IMR-90 (cell line): ENCODE data around the gene TP53I11. TPM values are rescaled to one million over a fixed set of nuclear protein-coding genes. Genes with fewer than 3 reads are reported as not detected.

Experiments used
- ATAC-seq: fragments of 200-7000 bp; cut with Tn5 transposase; 2 replicates; pipeline ENCODE4 v1.9.1; 2020; ENCODE audit warnings: low read depth, mild to moderate bottlenecking, moderate library complexity
- BruUV-seq: library from RNA; stranded (reverse); fragments of 400-500 nt; replicated peaks from 2 replicates; lab custom pipeline; 2021; lab: Mats Ljungman, UMichigan
- CTCF ChIA-PET: fragments of 300-600 bp; formaldehyde crosslinking; extraction: SDS; loops from one replicate; lab custom pipeline; 2021; ENCODE audit warnings: antibody characterized with exemption; lab: Yijun Ruan, JAX
- POLR2A ChIA-PET: fragments of 300-600 bp; sonication (Branson Sonifier 250); formaldehyde crosslinking; loops from one replicate; lab custom pipeline; 2022; ENCODE audit warnings: antibody characterized with exemption; ENCODE audit not compliant: unreplicated experiment; lab: Charles Lee
- DNase-seq: peaks from one replicate; pipeline ENCODE4 v3.0.0; 2013
- H2AFZ ChIP-seq: replicated peaks from 2 replicates; pipeline ENCODE3; 2013; ENCODE audit warnings: low read length, mild to moderate bottlenecking; ENCODE audit not compliant: poor library complexity
- H2AK5ac ChIP-seq: 2 replicates; pipeline ENCODE4 v1.6.1; 2013; ENCODE audit warnings: low read depth, low read length, inconsistent platforms
- H2AK9ac ChIP-seq: replicated peaks from 2 replicates; pipeline ENCODE3; 2013; ENCODE audit warnings: mild to moderate bottlenecking, low read depth, low read length, moderate library complexity; ENCODE audit not compliant: poor library complexity
- H2BK120ac ChIP-seq: 2 replicates; pipeline ENCODE4 v1.6.1; 2013; ENCODE audit warnings: low read depth, low read length, inconsistent platforms
- H2BK15ac ChIP-seq: 3 replicates; pipeline ENCODE4 v1.6.1; 2013; ENCODE audit warnings: low read depth, low read length, inconsistent platforms
- H2BK20ac ChIP-seq: 2 replicates; pipeline ENCODE4 v1.6.1; 2013; ENCODE audit warnings: low read depth, mild to moderate bottlenecking, inconsistent platforms, low read length, moderate library complexity
- H2BK5ac ChIP-seq: 2 replicates; pipeline ENCODE4 v1.6.1; 2013; ENCODE audit warnings: mild to moderate bottlenecking, low read depth, low read length, inconsistent platforms; ENCODE audit not compliant: poor library complexity, severe bottlenecking
- H3K14ac ChIP-seq: replicated peaks from 2 replicates; pipeline ENCODE4 v1.6.1; 2013; ENCODE audit warnings: low read depth, low read length, inconsistent platforms
- H3K18ac ChIP-seq: 2 replicates; pipeline ENCODE4 v1.6.1; 2013; ENCODE audit warnings: low read depth, low read length, control low read depth
- H3K23ac ChIP-seq: 2 replicates; pipeline ENCODE4 v1.6.1; 2013; ENCODE audit warnings: low read depth, low read length, inconsistent platforms
- H3K27ac ChIP-seq: 2 replicates; pipeline ENCODE4 v1.5.1; 2013; ENCODE audit warnings: mild to moderate bottlenecking, control low read depth, low read length; ENCODE audit not compliant: insufficient read depth
- H3K27me3 ChIP-seq: 2 replicates; pipeline ENCODE4 v1.6.1; 2013; ENCODE audit warnings: low read length; ENCODE audit not compliant: control insufficient read depth, insufficient read depth
- H3K36me3 ChIP-seq: 2 replicates; pipeline ENCODE4 v1.6.1; 2013; ENCODE audit warnings: low read length, mixed read lengths; ENCODE audit not compliant: control insufficient read depth, insufficient read depth
- H3K4ac ChIP-seq: 2 replicates; pipeline ENCODE4 v1.6.1; 2013; ENCODE audit warnings: low read depth, low read length, inconsistent platforms
- H3K4me1 ChIP-seq: 2 replicates; pipeline ENCODE4 v1.6.1; 2013; ENCODE audit warnings: low read length, mixed read lengths; ENCODE audit not compliant: control insufficient read depth, insufficient read depth
- H3K4me2 ChIP-seq: 2 replicates; pipeline ENCODE4 v1.6.1; 2013; ENCODE audit warnings: low read depth, mild to moderate bottlenecking, control low read depth, low read length, moderate library complexity
- H3K4me3 ChIP-seq: 2 replicates; pipeline ENCODE4 v1.5.1; 2013; ENCODE audit warnings: low read depth, mild to moderate bottlenecking, control low read depth, low read length, moderate library complexity; ENCODE audit not compliant: insufficient read depth
- H3K56ac ChIP-seq: 2 replicates; pipeline ENCODE4 v1.6.1; 2013; ENCODE audit warnings: low read length, inconsistent platforms; ENCODE audit not compliant: insufficient read depth; ENCODE audit errors: extremely low read depth
- H3K79me1 ChIP-seq, 2 experiments: 2 replicates each; pipeline ENCODE4 v1.6.1; 2013; ENCODE audit warnings: low read length in 2 of 2, inconsistent platforms in 1 of 2, low read depth in 1 of 2
- H3K9ac ChIP-seq: 2 replicates; pipeline ENCODE4 v1.6.1; 2013; ENCODE audit warnings: low read depth, low read length, control low read depth
- H3K9me1 ChIP-seq: 2 replicates; pipeline ENCODE4 v1.6.1; 2013; ENCODE audit warnings: low read length, inconsistent platforms; ENCODE audit not compliant: insufficient read depth
- H3K9me3 ChIP-seq: 2 replicates; pipeline ENCODE4 v1.6.1; 2013; ENCODE audit warnings: low read length; ENCODE audit not compliant: control insufficient read depth, insufficient read depth
- H4K20me1 ChIP-seq: 2 replicates; pipeline ENCODE4 v1.6.1; 2013; ENCODE audit warnings: low read length, inconsistent platforms; ENCODE audit not compliant: insufficient read depth
- H4K5ac ChIP-seq: 2 replicates; pipeline ENCODE4 v1.6.1; 2013; ENCODE audit warnings: mild to moderate bottlenecking, low read depth, low read length, control low read depth
- H4K8ac ChIP-seq, 2 experiments: 2 replicates each; pipeline ENCODE4 v1.6.1; 2013; ENCODE audit warnings: low read depth in 2 of 2, low read length in 2 of 2, control low read depth in 1 of 2, inconsistent platforms in 1 of 2
- H4K91ac ChIP-seq: 2 replicates; pipeline ENCODE4 v1.6.1; 2013; ENCODE audit warnings: low read depth, low read length, inconsistent platforms; ENCODE audit not compliant: insufficient read depth
- BHLHE40 ChIP-seq: fragments of 150-350 bp; IDR thresholded peaks from 2 replicates; pipeline ENCODE4 v1.6.1; 2016; ENCODE audit warnings: mild to moderate bottlenecking, low read depth, low read length
- CEBPB ChIP-seq: IDR thresholded peaks from 2 replicates; pipeline ENCODE4 v1.6.1; 2012; ENCODE audit warnings: low read depth, low read length, improper control_type of control experiment
- CHD1 ChIP-seq: IDR thresholded peaks from 2 replicates; pipeline ENCODE4 v1.6.1; 2012; ENCODE audit warnings: low read depth, low read length, improper control_type of control experiment
- FOS ChIP-seq: fragments of 150-350 bp; IDR thresholded peaks from 2 replicates; pipeline ENCODE4 v1.6.1; 2016; ENCODE audit warnings: low read depth, low read length
- MXI1 ChIP-seq: IDR thresholded peaks from 2 replicates; pipeline ENCODE4 v1.6.1; 2012; ENCODE audit warnings: low read depth, mild to moderate bottlenecking, low read length, moderate library complexity, borderline replicate concordance
- RAD21 ChIP-seq: IDR thresholded peaks from 2 replicates; pipeline ENCODE4 v1.6.1; 2012; ENCODE audit warnings: low read length, improper control_type of control experiment
- RFX5 ChIP-seq: IDR thresholded peaks from 2 replicates; pipeline ENCODE4 v1.8.0; 2012; ENCODE audit warnings: low read depth, mild to moderate bottlenecking, low read length, moderate library complexity
- SMC3 ChIP-seq: fragments of 150-350 bp; IDR thresholded peaks from 2 replicates; pipeline ENCODE4 v1.6.1; 2016; ENCODE audit warnings: low read depth, mild to moderate bottlenecking, antibody characterized with exemption, low read length, moderate library complexity
- WGBS, 2 experiments: methylation state at CpG; one replicate each; pipeline versions ENCODE4 v1.1.5 to v1.1.7; 2013; ENCODE audit warnings: missing lambda C conversion rate in 2 of 2; ENCODE audit not compliant: insufficient read length in 1 of 2; ENCODE audit errors: extremely low coverage in 2 of 2; 5-methylcytosine and 5-hydroxymethylcytosine counted together
- dilution Hi-C: fragments of 300-500 bp; cut with HindIII; formaldehyde crosslinking; loops from one replicate; pipeline ENCODE4 v1.14.3; 2018; ENCODE audit warnings: low sequenced_read_pairs; ENCODE audit not compliant: unreplicated experiment
- in situ Hi-C: fragments of 300-500 bp; cut with MboI; formaldehyde crosslinking; loops from 3 replicates; pipeline ENCODE4 v1.14.3; 2019; ENCODE audit warnings: low sequenced_read_pairs, inconsistent platforms, mixed read lengths
- intact Hi-C: fragments of 100-400 bp; cut with micrococcal nuclease; formaldehyde crosslinking; loops from 2 replicates; pipeline ENCODE4 v1.10.0; 2022
- polyA plus RNA-seq, 3 experiments: library from polyadenylated mRNA; depleted of rRNA; stranded (reverse); fragments of >200 nt; gene quantifications; 2 replicates each; pipeline ENCODE4 v1.2.3, GENCODE V29; 2012; ENCODE audit warnings: low replicate concordance in 1 of 3
- total RNA-seq: library from RNA; depleted of rRNA; stranded (reverse); fragments of >200 nt; gene quantifications from 2 replicates; pipeline ENCODE4 v1.2.3, GENCODE V29; 2012
- TF ChIP-seq, protein P1 (sequence below): fragments of 150-350 bp; IDR thresholded peaks from 2 replicates; pipeline ENCODE4 v1.6.1; 2016; ENCODE audit warnings: low read depth, mild to moderate bottlenecking, low read length, moderate library complexity, borderline replicate concordance

TP53I11 gene
- total and polyA plus RNA-seq, 2 of the 4 experiments (the other 2 are of a cell fraction): 3.9 to 22.0 TPM

DNA sequence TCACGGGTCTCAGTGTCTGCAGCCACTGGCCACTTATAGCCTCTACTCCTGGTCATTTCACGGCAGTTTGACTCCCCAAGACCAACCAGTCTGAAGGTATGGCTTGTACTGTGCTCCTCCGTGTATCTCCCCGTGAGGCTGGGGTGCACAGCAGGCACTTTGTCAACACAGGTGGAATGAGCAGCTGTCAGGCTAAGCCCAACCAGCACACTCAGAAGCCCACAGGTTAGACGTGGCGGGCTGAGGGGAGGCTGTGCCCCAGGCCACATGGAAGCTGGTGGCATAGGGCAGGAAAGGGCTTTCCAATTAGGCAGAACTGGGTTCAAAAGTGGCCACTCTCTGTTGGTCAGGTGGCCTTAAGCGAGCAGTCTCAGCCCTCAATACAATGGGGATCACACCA lies 7.0 kb downstream of the TP53I11 start:
- H3K4me1 ChIP-seq: peaks cover 1% of the 10 kb centered on the region; the same call in 1 of the 2 replicates
- intact Hi-C loops: no loop called here
- H3K14ac ChIP-seq: no peak overlapping the region
- H3K9me1 ChIP-seq: peaks cover 7% of the 10 kb centered on the region
- H4K91ac ChIP-seq: no peak overlapping the region
- no peak overlapping the region for H3K4me3 ChIP-seq
- H4K5ac ChIP-seq: no peak overlapping the region
- TF ChIP-seq BHLHE40 (no peak), FOS (no peak), CEBPB (no peak), RAD21 (no peak), SMC3 (no peak), MXI1 (no peak), RFX5 (no peak), CHD1 (no peak)
- TF ChIP-seq, protein P1, sequence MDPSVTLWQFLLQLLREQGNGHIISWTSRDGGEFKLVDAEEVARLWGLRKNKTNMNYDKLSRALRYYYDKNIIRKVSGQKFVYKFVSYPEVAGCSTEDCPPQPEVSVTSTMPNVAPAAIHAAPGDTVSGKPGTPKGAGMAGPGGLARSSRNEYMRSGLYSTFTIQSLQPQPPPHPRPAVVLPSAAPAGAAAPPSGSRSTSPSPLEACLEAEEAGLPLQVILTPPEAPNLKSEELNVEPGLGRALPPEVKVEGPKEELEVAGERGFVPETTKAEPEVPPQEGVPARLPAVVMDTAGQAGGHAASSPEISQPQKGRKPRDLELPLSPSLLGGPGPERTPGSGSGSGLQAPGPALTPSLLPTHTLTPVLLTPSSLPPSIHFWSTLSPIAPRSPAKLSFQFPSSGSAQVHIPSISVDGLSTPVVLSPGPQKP: no peak
- no peak overlapping the region for H2BK120ac ChIP-seq
- H3K23ac ChIP-seq: no peak overlapping the region
- CTCF ChIA-PET: no interaction called here
- H2BK20ac ChIP-seq: no peak overlapping the region
- no peak overlapping the region for H3K4me2 ChIP-seq
- H3K36me3 ChIP-seq: peaks cover 31% of the 10 kb centered on the region; the same call in 1 of the 2 replicates
- no peak overlapping the region for H2BK5ac ChIP-seq
- in situ Hi-C loops: no loop called here
- H2AK5ac ChIP-seq: no peak overlapping the region
- H3K18ac ChIP-seq: no peak overlapping the region
- no peak overlapping the region for H2AK9ac ChIP-seq
- H4K20me1 ChIP-seq: peaks cover 70% of the 10 kb centered on the region
- H3K4ac ChIP-seq: no peak overlapping the region
- no peak for DNase-seq
- H3K27ac ChIP-seq: no peak overlapping the region
- H4K8ac ChIP-seq: no peak overlapping the region
- ATAC-seq: no peak
- BruUV-seq: no TSS peak
- H3K79me1 ChIP-seq: peaks cover 14 to 37% of the 10 kb centered on the region in 2 experiments
- no peaks in the 10 kb centered on the region for H3K27me3 ChIP-seq
- H3K56ac ChIP-seq: no peak overlapping the region
- H2AFZ ChIP-seq: no peak overlapping the region
- no peak overlapping the region for H3K9ac ChIP-seq
- H2BK15ac ChIP-seq: no peak overlapping the region
- 87% methylated on average over 3 of the region's 7 CpGs; no CpG with 5 or more reads in 1 of the 2 experiments for WGBS, 2 experiments
- dilution Hi-C loops: no loop called here
- H3K9me3 ChIP-seq: no peaks in the 10 kb centered on the region
- POLR2A ChIA-PET: no interaction called here
